Heart left ventricle (tissue), 16 donors: ENCODE results near the gene CCPG1. TPM values are rescaled to one million over a fixed set of nuclear protein-coding genes. Genes with fewer than 3 reads are reported as not detected.

Experiments
- ATAC-seq, 4 donors: fragments of 200-7000 bp; cut with Tn5 transposase; one replicate each; pipeline ENCODE4 v1.9.1; 2020 to 2022; ENCODE audit warnings: moderate library complexity in 4 of 4, mild to moderate bottlenecking in 3 of 4, moderate number of reproducible peaks in 1 of 4
- DNase-seq, 5 donors: peaks; one replicate each; pipeline ENCODE4 v3.0.0-alpha.2; 2020
- H3K27ac ChIP-seq, 12 donors: fragments of 200-600 bp; sonication (generic) in 4 of 12; one replicate each; pipeline versions ENCODE4 v1.5.0 to v1.8.0; 2016 to 2022; ENCODE audit warnings: mild to moderate bottlenecking in 2 of 12
- H3K27me3 ChIP-seq, 9 donors: fragments of 200-600 bp; sonication (generic) in 2 of 9; one replicate each; pipeline versions ENCODE4 v1.5.1 to v1.8.0; 2016 to 2022; ENCODE audit warnings: mild to moderate bottlenecking in 3 of 9
- H3K36me3 ChIP-seq, 9 donors: fragments of 200-600 bp; sonication (generic) in 2 of 9; one replicate each; pipeline versions ENCODE4 v1.5.0 to v1.8.0; 2018 to 2022; ENCODE audit warnings: mild to moderate bottlenecking in 2 of 9
- H3K4me1 ChIP-seq, 12 donors: fragments of 200-600 bp; sonication (generic) in 4 of 12; one replicate each; pipeline versions ENCODE4 v1.5.0 to v1.8.0; 2016 to 2022; ENCODE audit warnings: mild to moderate bottlenecking in 3 of 12
- H3K4me3 ChIP-seq, 12 donors: fragments of 200-600 bp; sonication (generic) in 4 of 12; one replicate each; pipeline versions ENCODE4 v1.5.0 to v1.8.0; 2017 to 2022; ENCODE audit warnings: mild to moderate bottlenecking in 9 of 12, moderate library complexity in 4 of 12
- H3K9me3 ChIP-seq, 12 donors: fragments of 200-600 bp; sonication (generic) in 4 of 12; one replicate each; pipeline versions ENCODE4 v1.5.0 to v1.8.0; 2016 to 2022; ENCODE audit warnings: mild to moderate bottlenecking in 1 of 12
- CTCF ChIP-seq, 12 donors: fragments of 200-600 bp; sonication (generic) in 4 of 12; IDR thresholded peaks; one replicate each; pipeline versions ENCODE4 v1.5.0 to v1.8.0; 2018 to 2022; ENCODE audit warnings: antibody characterized with exemption in 12 of 12, mild to moderate bottlenecking in 5 of 12
- POLR2A ChIP-seq, 2 donors: fragments of 450-650 bp; IDR thresholded peaks; one replicate each; pipeline ENCODE4 v1.6.1; 2017; ENCODE audit warnings: antibody characterized with exemption in 2 of 2, mild to moderate bottlenecking in 2 of 2, moderate library complexity in 2 of 2
- WGBS, 4 donors: extraction: QIAGEN DNeasy Blood & Tissue Kit in 2 of 4; methylation state at CpG; one replicate each; pipeline versions ENCODE4 v1.1.5 to v1.1.7; 2013 to 2018; 5-methylcytosine and 5-hydroxymethylcytosine counted together
- intact Hi-C, 10 donors: fragments of 100-400 bp; cut with DNase I; formaldehyde crosslinking; loops; one replicate each; pipeline versions ENCODE4 v1.11.1 to v1.14.2; 2022
- polyA plus RNA-seq, 2 donors: library from polyadenylated mRNA; stranded (reverse); fragments of 200-250 nt; gene quantifications; one replicate each; pipeline ENCODE4 v1.2.3, GENCODE V29; 2013
- total RNA-seq, 9 donors: library from RNA; depleted of rRNA in 2 of 9; stranded (reverse); fragments of >200 nt in 2 of 9; fragmentation: NEBNext Ultra II Directional in 3 of 9; extraction: Animal tissue kit (Norgen Biotek cat#: 25700) in 3 of 9; gene quantifications; one replicate each; pipeline versions ENCODE4 v1.1.0 to v1.2.4, GENCODE V29; 2016 to 2023
- donor health status: ischemic (EF 13 %, LVEDD 7.1; RV severe dilation, severe dysfunction).
- donor health status: healthy with polysubstance abuse.
- donor health status: DM: no; HTN: yes; CAD: no.
- donor health status: DM: no; HTN: no; CAD: no.
- donor health status: ischemic (EF 25% LVEDD 6.9; RV normal size, moderate dysfunction).
- donor health status: ischemic (EF 25% LVEDD 5.7; RV mildly dilated, moderate dysfunction).
- donor health status: healthy.
- donor health status: DM: yes; HTN: yes; CAD: no.
- donor health status: ischemic (EF 35%, LVEDD 5.7; RV mildly dilated, moderate dysfunction).
- donor health status: nonischemic (EF 11% LVEDD 7.7; RV severe dilation, severe dysfunction).
- donor health status: DM: yes; HTN: yes; CAD: no.
- donor health status: PGD.
- donor health status: ischemic (EF 29% LVEDD 5.4; RV normal size, mild dysfunction).
- donor health status: nonischemic (EF 23%, LVEDD 6.1; RV moderate dilation, normal function).

Gene CCPG1
- total and polyA plus RNA-seq, 11 donors = 21.3 to 105 (median 75.4) TPM

DNA sequence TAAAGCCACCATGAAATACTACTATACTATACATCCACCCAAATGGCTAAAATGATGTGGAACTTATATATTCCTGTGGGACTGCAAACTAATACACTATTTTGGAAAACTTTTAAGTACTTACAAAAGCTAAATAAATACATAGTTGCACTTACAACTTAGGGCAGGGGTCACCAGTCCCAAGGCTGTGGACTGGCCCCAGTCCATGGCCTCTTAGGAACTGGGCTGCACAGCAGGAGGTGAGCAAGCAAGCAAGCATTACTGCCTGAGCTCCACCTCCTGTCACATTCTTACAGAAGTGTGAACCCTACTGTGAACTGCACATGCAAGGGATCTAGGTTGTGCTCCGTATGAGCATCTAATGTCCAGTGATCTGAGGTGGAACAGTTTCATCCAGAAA, 71.0 kb downstream of the CCPG1 start:
- no peak overlapping the region for H3K27ac ChIP-seq
- ATAC-seq = no peak
- TF ChIP-seq POLR2A (IDR thresholded peaks at IDR 0.05) (no peak), CTCF (IDR thresholded peaks at IDR 0.05) (no peak)
- WGBS, 4 donors = 80 to 93% (median 89%) methylated on average over 1 of the region's 1 CpG
- peaks cover 0 to 89% (median 70%) of the 10 kb centered on the region in 9 donors for H3K36me3 ChIP-seq
- DNase-seq = no peak
- intact Hi-C loops = no loop called here
- H3K27me3 ChIP-seq = no peaks in the 10 kb centered on the region
- no peak overlapping the region for H3K4me3 ChIP-seq
- H3K9me3 ChIP-seq = no peaks in the 10 kb centered on the region
- no peaks in the 10 kb centered on the region for H3K4me1 ChIP-seq

DNA sequence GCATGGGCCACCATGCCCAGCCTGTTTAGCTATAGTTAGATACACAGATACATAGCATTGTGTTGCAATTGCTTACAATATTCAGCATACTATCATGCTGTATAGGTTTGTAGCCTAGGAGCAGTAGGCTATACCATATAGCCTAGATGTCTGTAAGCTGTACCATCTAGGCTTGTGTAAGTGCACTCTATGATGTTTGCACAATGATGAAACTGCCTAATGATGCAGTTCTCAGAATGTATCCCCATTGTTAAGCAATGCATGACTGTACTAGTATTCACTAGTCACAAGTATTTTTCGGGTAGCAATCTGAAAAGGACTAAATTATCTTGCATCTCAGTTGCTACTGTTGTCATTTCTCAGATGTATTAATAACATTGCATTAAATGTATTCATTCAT, 73.2 kb downstream of the CCPG1 start:
- H3K27me3 ChIP-seq = no peaks in the 10 kb centered on the region
- H3K4me1 ChIP-seq = no peaks in the 10 kb centered on the region
- 98 to 100% (median 100%) methylated on average over 1 of the region's 1 CpG for WGBS, 4 donors
- DNase-seq (no peak), ATAC-seq (no peak)
- H3K27ac ChIP-seq = no peak overlapping the region
- TF ChIP-seq CTCF (IDR thresholded peaks at IDR 0.05) (no peak), POLR2A (IDR thresholded peaks at IDR 0.05) (no peak)
- no peak overlapping the region for H3K4me3 ChIP-seq
- H3K9me3 ChIP-seq = no peaks in the 10 kb centered on the region
- H3K36me3 ChIP-seq = peaks cover 0 to 96% (median 65%) of the 10 kb centered on the region in 9 donors
- intact Hi-C loops = no loop called here

GRCh38 chr15:55334371-55334770, 73.8 kb downstream of the CCPG1 start:
- Histone ChIP-seq H3K4me3 (no peak overlapping the region), H3K9me3 (no peaks in the 10 kb centered on the region), H3K27me3 (no peaks in the 10 kb centered on the region), H3K4me1 (no peaks in the 10 kb centered on the region), H3K36me3 (peaks cover 0 to 96% (median 59%) of the 10 kb centered on the region in 9 donors), H3K27ac (no peak overlapping the region)
- no peak for ATAC-seq
- DNase-seq = no peak
- no peak for TF ChIP-seq POLR2A (IDR thresholded peaks at IDR 0.05)
- no peak for TF ChIP-seq CTCF (IDR thresholded peaks at IDR 0.05)
- intact Hi-C loops = no loop called here
- 96 to 97% (median 96%) methylated on average over 5 of the region's 5 CpGs for WGBS, 4 donors

DNA sequence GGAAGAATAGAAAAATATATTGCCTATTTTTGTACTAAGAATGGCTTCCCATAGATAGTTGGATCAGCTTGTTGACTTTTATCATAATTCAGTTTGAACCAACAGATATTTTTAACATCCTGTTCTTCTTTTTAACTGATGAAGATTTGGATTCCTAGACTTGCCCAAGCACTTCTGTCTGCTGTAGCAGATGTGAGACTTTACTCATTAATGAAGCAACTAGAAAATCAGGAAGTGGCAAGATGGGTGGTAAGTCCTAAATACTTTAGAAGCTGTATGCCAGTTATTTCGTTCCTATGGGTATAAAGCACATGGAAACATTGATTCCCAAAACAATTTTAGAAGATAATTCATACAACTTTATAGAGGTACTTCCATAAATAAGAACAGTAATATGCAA, 80.8 kb downstream of the CCPG1 start:
- Histone ChIP-seq H3K4me1 (peaks cover 0 to 25% (median 0%) of the 10 kb centered on the region in 12 donors), H3K36me3 (peaks cover 0 to 70% (median 25%) of the 10 kb centered on the region in 9 donors), H3K9me3 (no peaks in the 10 kb centered on the region), H3K4me3 (no peak overlapping the region), H3K27ac (no peak overlapping the region), H3K27me3 (no peaks in the 10 kb centered on the region)
- DNase-seq (no peak), ATAC-seq (no peak)
- 75 to 86% (median 78%) methylated on average over 1 of the region's 1 CpG for WGBS, 4 donors
- intact Hi-C loops = loop anchor here in 1 of 10 donors (10.0 kb wide), 1 partner anchor 47 kb away; no protein-coding TSS in a partner anchor
- TF ChIP-seq CTCF (IDR thresholded peaks at IDR 0.05) (no peak), POLR2A (IDR thresholded peaks at IDR 0.05) (no peak)
